Smooth muscle cell (in vitro differentiated cells): ENCODE data around the gene FOXN3. TPM values are rescaled to one million over a fixed set of nuclear protein-coding genes. Genes with fewer than 3 reads are reported as not detected.

Experiments
- DNase-seq: peaks from one replicate; lab custom pipeline; 2025; ENCODE audit not compliant: unreplicated experiment; lab: John Stamatoyannopoulos, UW
- H2AFZ ChIP-seq: fragments of 200-600 bp; sonication (generic); 2 replicates; pipeline ENCODE4 v1.6.0; 2016; ENCODE audit warnings: antibody characterized with exemption, low read depth, mild to moderate bottlenecking
- H3F3A ChIP-seq: fragments of 200-600 bp; sonication (generic); 2 replicates; pipeline ENCODE4 v1.6.0; 2017; ENCODE audit warnings: antibody characterized with exemption, low read depth
- H3K27ac ChIP-seq: fragments of 200-600 bp; sonication (generic); 2 replicates; pipeline ENCODE4 v1.5.1; 2016; ENCODE audit warnings: low read depth, mild to moderate bottlenecking
- H3K27me3 ChIP-seq: fragments of 200-600 bp; sonication (generic); 2 replicates; pipeline ENCODE4 v1.6.1; 2016; ENCODE audit warnings: low read depth, mild to moderate bottlenecking
- H3K36me3 ChIP-seq: fragments of 200-600 bp; sonication (generic); 2 replicates; pipeline ENCODE4 v1.5.1; 2016; ENCODE audit warnings: low read depth
- H3K4me1 ChIP-seq: fragments of 200-600 bp; sonication (generic); 2 replicates; pipeline ENCODE4 v1.5.1; 2016; ENCODE audit warnings: low read depth
- H3K4me2 ChIP-seq: fragments of 200-600 bp; sonication (generic); 2 replicates; pipeline ENCODE4 v1.6.0; 2016; ENCODE audit warnings: mild to moderate bottlenecking
- H3K4me3 ChIP-seq: fragments of 200-600 bp; sonication (generic); 2 replicates; pipeline ENCODE4 v1.5.1; 2016; ENCODE audit warnings: mild to moderate bottlenecking
- H3K79me2 ChIP-seq: fragments of 200-600 bp; sonication (generic); 2 replicates; pipeline ENCODE4 v1.6.0; 2016; ENCODE audit warnings: low read depth, mild to moderate bottlenecking
- H3K9ac ChIP-seq: fragments of 200-600 bp; sonication (generic); 2 replicates; pipeline ENCODE4 v1.6.0; 2016; ENCODE audit warnings: low read depth
- H3K9me3 ChIP-seq: fragments of 200-600 bp; sonication (generic); replicated peaks from 2 replicates; pipeline ENCODE4 v1.5.1; 2016; ENCODE audit warnings: low read depth
- H4K20me1 ChIP-seq: fragments of 200-600 bp; sonication (generic); 2 replicates; pipeline ENCODE4 v1.6.0; 2016; ENCODE audit warnings: low read depth
- CTCF ChIP-seq: fragments of 200-600 bp; sonication (generic); IDR thresholded peaks from 2 replicates; pipeline ENCODE4 v1.5.1; 2017; ENCODE audit warnings: borderline replicate concordance, mild to moderate bottlenecking, antibody characterized with exemption; ENCODE audit not compliant: insufficient read depth, poor library complexity, severe bottlenecking
- WGBS: methylation state at CpG from one replicate; pipeline ENCODE4 v1.1.7; 2016; ENCODE audit warnings: low lambda C conversion rate; 5-methylcytosine and 5-hydroxymethylcytosine counted together
- polyA plus RNA-seq: library from polyadenylated mRNA; unstranded; fragments of >200 nt; fragmentation: Nextera tagmentation; extraction: Ambion mirVana; gene quantifications from 2 replicates; pipeline ENCODE4 v1.2.1, GENCODE V29; 2016
- total RNA-seq: library from RNA; depleted of rRNA; stranded (reverse); fragments of >200 nt; gene quantifications from 2 replicates; pipeline ENCODE4 v1.2.3, GENCODE V29; 2014

Gene FOXN3
- total and polyA plus RNA-seq, 2 experiments from 2014 or later, result 24.5 to 31.5 TPM

- Histone ChIP-seq H3K4me1 (no peaks in the 10 kb centered on the region), H3K9ac (no peak overlapping the region), H3K4me3 (no peak overlapping the region), H3K36me3 (no peaks in the 10 kb centered on the region), H3K79me2 (no peaks in the 10 kb centered on the region), H3K27me3 (no peaks in the 10 kb centered on the region), H4K20me1 (no peaks in the 10 kb centered on the region), H3K4me2 (no peak overlapping the region), H3K9me3 (no peaks in the 10 kb centered on the region), H2AFZ (no peak overlapping the region), H3K27ac (no peak overlapping the region), H3F3A (no peaks in the 10 kb centered on the region)
- TF ChIP-seq CTCF, result no peak
- WGBS, result 61% methylated on average over 4 of the region's 4 CpGs
- no peak for DNase-seq
These were observed 28.4 kb upstream of the FOXN3 start for GRCh38 chr14:89445273-89445973.

DNA sequence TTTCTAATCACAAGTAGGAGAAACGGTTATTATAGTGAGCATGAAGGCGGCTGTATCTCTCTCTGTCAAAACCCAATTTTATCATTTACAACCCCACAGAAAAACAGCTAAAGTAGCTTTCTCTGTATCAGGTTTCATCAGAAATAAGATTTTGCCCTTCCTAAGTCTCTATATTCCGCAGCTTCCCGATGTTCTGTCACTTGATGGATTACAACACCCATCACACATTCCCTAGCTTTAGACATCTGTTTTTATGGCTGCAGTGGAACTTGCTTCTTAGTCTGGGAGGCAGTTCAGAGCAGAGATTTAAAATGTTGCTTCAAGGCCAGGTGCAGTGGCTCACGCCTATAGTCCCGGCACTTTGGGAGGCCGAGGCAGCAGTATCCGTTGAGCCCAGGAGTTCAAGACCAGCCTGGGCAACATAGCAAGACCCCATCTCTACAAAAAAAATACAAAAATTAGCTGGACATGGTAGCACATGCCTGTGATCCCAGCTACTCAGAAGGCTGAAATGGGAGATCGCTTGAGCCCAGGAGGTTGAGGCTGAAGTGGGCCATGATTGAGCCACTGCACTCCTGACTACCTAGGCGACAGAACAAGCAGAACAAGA lies 27.6 kb upstream of the FOXN3 start:
- Histone ChIP-seq H3K4me2 (no peak overlapping the region), H3K9me3 (no peaks in the 10 kb centered on the region), H4K20me1 (no peaks in the 10 kb centered on the region), H3K9ac (no peak overlapping the region), H3K36me3 (no peaks in the 10 kb centered on the region), H3K27me3 (no peaks in the 10 kb centered on the region), H3K79me2 (no peaks in the 10 kb centered on the region), H3K4me3 (no peak overlapping the region), H3K4me1 (no peaks in the 10 kb centered on the region), H2AFZ (no peak overlapping the region), H3F3A (no peaks in the 10 kb centered on the region), H3K27ac (no peak overlapping the region)
- WGBS, result 76% methylated on average over 10 of the region's 10 CpGs
- no peak for TF ChIP-seq CTCF
- DNase-seq, result no peak

- H3K27ac ChIP-seq, result no peak overlapping the region
- H3K27me3 ChIP-seq, result no peaks in the 10 kb centered on the region
- no peak overlapping the region for H2AFZ ChIP-seq
- no peaks in the 10 kb centered on the region for H3K4me1 ChIP-seq
- no peak overlapping the region for H3K9ac ChIP-seq
- no peak overlapping the region for H3K4me3 ChIP-seq
- 95% methylated on average over 3 of the region's 3 CpGs for WGBS
- no peaks in the 10 kb centered on the region for H4K20me1 ChIP-seq
- no peak for TF ChIP-seq CTCF
- DNase-seq, result no peak
- no peak overlapping the region for H3K4me2 ChIP-seq
- H3K9me3 ChIP-seq, result no peaks in the 10 kb centered on the region
- H3F3A ChIP-seq, result no peaks in the 10 kb centered on the region
- H3K36me3 ChIP-seq, result no peaks in the 10 kb centered on the region
- no peaks in the 10 kb centered on the region for H3K79me2 ChIP-seq
These were observed 27.0 kb upstream of the FOXN3 start for GRCh38 chr14:89444044-89444443.
